NCI-H1048 (cell line): ENCODE measurements around the gene USP47.

ENCODE experiments used
- DNase-seq: peaks from one replicate; lab custom pipeline; 2025; lab: John Stamatoyannopoulos, UW

Gene USP47

GRCh38 chr11:11937433-11937832, 95.7 kb downstream of the USP47 start:
- DNase-seq = no peak

GRCh38 chr11:11937957-11938356, 96.2 kb downstream of the USP47 start:
- DNase-seq = no peak

GRCh38 chr11:11940551-11940950, 98.8 kb downstream of the USP47 start:
- DNase-seq = no peak

GRCh38 chr11:11942668-11943067, 100.9 kb downstream of the USP47 start:
- no peak for DNase-seq

- DNase-seq = no peak
These were observed 102.7 kb downstream of the USP47 start for GRCh38 chr11:11944444-11944843.

GRCh38 chr11:11946180-11946579, 104.4 kb downstream of the USP47 start:
- no peak for DNase-seq

GRCh38 chr11:11946878-11947277, 105.1 kb downstream of the USP47 start:
- DNase-seq = no peak

- no peak for DNase-seq
These were observed 106.1 kb downstream of the USP47 start for GRCh38 chr11:11947825-11948224.

GRCh38 chr11:11948242-11948947, 106.6 kb downstream of the USP47 start:
- DNase-seq = no peak

GRCh38 chr11:11949482-11949881, 107.7 kb downstream of the USP47 start:
- DNase-seq = no peak

- no peak for DNase-seq
These were observed 110.3 kb downstream of the USP47 start for GRCh38 chr11:11952036-11952435.

- no peak for DNase-seq
These were observed 114.2 kb downstream of the USP47 start for GRCh38 chr11:11956006-11956405.

GRCh38 chr11:11958403-11959231, 116.8 kb downstream of the USP47 start:
- no peak for DNase-seq

GRCh38 chr11:11959601-11960000, 117.8 kb downstream of the USP47 start:
- DNase-seq = no peak

- no peak for DNase-seq
These were observed 118.9 kb downstream of the USP47 start for GRCh38 chr11:11960687-11961086.

GRCh38 chr11:11961399-11962028, 119.7 kb downstream of the USP47 start:
- no peak for DNase-seq

- no peak for DNase-seq
These were observed 121.3 kb downstream of the USP47 start for GRCh38 chr11:11963067-11963466.

GRCh38 chr11:11963842-11964773, 122.3 kb downstream of the USP47 start:
- DNase-seq = no peak

GRCh38 chr11:11964774-11965150, 123.0 kb downstream of the USP47 start:
- no peak for DNase-seq

GRCh38 chr11:11965192-11965591, 123.4 kb downstream of the USP47 start:
- DNase-seq = no peak

- DNase-seq = no peak
These were observed 124.0 kb downstream of the USP47 start for GRCh38 chr11:11965656-11966353.
